Activated CD4-positive, alpha-beta memory T cell treated with anti-CD3 and anti-CD28 coated beads, Interleukin-2, amount 10 ng/mL, durations not matched to agents 7 days and 5 days (primary cell): ENCODE data around the gene AMZ1. TPM values are rescaled to one million over a fixed set of nuclear protein-coding genes. Genes with fewer than 3 reads are reported as not detected.

Experiments used
- CTCF ChIA-PET: fragments of 350-600 bp; sonication (Branson Sonifier 250); formaldehyde crosslinking; loops from one replicate; lab custom pipeline; 2021; ENCODE audit warnings: antibody characterized with exemption, inconsistent platforms; lab: Charles Lee
- POLR2A ChIA-PET: fragments of 350-600 bp; sonication (Branson Sonifier 250); formaldehyde crosslinking; loops from one replicate; lab custom pipeline; 2021; ENCODE audit warnings: antibody characterized with exemption; lab: Charles Lee
- DNase-seq: peaks from one replicate; pipeline ENCODE4 v3.0.0-alpha.2; 2020
- H3K27ac Mint-ChIP-seq: one replicate; pipeline ENCODE4 v1.8.0; 2021; ENCODE audit warnings: mild to moderate bottlenecking, mixed read lengths
- H3K27me3 Mint-ChIP-seq: one replicate; pipeline ENCODE4 v1.8.0; 2021; ENCODE audit warnings: mixed read lengths
- H3K36me3 Mint-ChIP-seq: one replicate; pipeline ENCODE4 v1.8.0; 2021; ENCODE audit warnings: low read depth, mixed read lengths
- H3K4me1 Mint-ChIP-seq: one replicate; pipeline ENCODE4 v1.8.0; 2021; ENCODE audit warnings: mixed read lengths
- H3K4me3 Mint-ChIP-seq: one replicate; pipeline ENCODE4 v1.8.0; 2021; ENCODE audit warnings: mild to moderate bottlenecking, mixed read lengths
- H3K9me3 Mint-ChIP-seq: one replicate; pipeline ENCODE4 v1.8.0; 2021; ENCODE audit warnings: mixed read lengths
- total RNA-seq, 2 experiments: library from RNA; stranded (reverse); gene quantifications; one replicate each; pipeline ENCODE4 v1.2.3, GENCODE V29; 2021

The AMZ1 gene
- under 1 TPM; 0.78 to 0.88 TPM for total RNA-seq

- Mint-ChIP-seq H3K9me3 (no peaks in the 10 kb centered on the region), H3K36me3 (no peaks in the 10 kb centered on the region), H3K4me3 (no peak within 1 kb of the TSS), H3K4me1 (peaks cover 16% of the 10 kb centered on the region), H3K27me3 (peaks cover 49% of the 10 kb centered on the region), H3K27ac (no peak within 1 kb of the TSS)
- ChIA-PET POLR2A (no interaction called here), CTCF (interaction anchor here (8.6 kb wide), 1 partner anchor 22 kb away, joined by 53 read pairs; no protein-coding TSS in a partner anchor)
- DNase-seq, result no peak
Observed at GRCh38 chr7:2687881-2688318, at the start of gene AMZ1. TSS of gene AMZ1 (plus strand) at chr7:2688202. CDS start at chr7:2700452, 12,250 bp downstream.

- Mint-ChIP-seq H3K27ac (no peak overlapping the region), H3K4me3 (no peak overlapping the region), H3K27me3 (no peaks in the 10 kb centered on the region), H3K9me3 (no peaks in the 10 kb centered on the region), H3K4me1 (peaks cover 8% of the 10 kb centered on the region), H3K36me3 (no peaks in the 10 kb centered on the region)
- ChIA-PET CTCF (interaction anchor here (0.6 kb wide), 1 partner anchor 43 kb away, joined by 3 read pairs; no protein-coding TSS in a partner anchor), POLR2A (no interaction called here)
- no peak for DNase-seq
Observed at GRCh38 chr7:2638224-2638991, 49.6 kb upstream of the AMZ1 start.

- POLR2A ChIA-PET, result no interaction called here
- H3K4me3 Mint-ChIP-seq, result no peak overlapping the region
- CTCF ChIA-PET, result no interaction called here
Observed at GRCh38 chr7:2639181-2639681, 48.8 kb upstream of the AMZ1 start.

GRCh38 chr7:2639695-2640481 lies 48.1 kb upstream of the AMZ1 start:
- ChIA-PET POLR2A (no interaction called here), CTCF (no interaction called here)
- Mint-ChIP-seq H3K27ac (no peak overlapping the region), H3K4me1 (peaks cover 5% of the 10 kb centered on the region), H3K4me3 (no peak overlapping the region), H3K27me3 (no peaks in the 10 kb centered on the region), H3K9me3 (no peaks in the 10 kb centered on the region), H3K36me3 (no peaks in the 10 kb centered on the region)
- no peak for DNase-seq

More at GRCh38 chr7:2639181-2639681, 48.8 kb upstream of the AMZ1 start:
- no peak for DNase-seq
- no peaks in the 10 kb centered on the region for H3K27me3 Mint-ChIP-seq
- H3K9me3 Mint-ChIP-seq, result no peaks in the 10 kb centered on the region
- no peaks in the 10 kb centered on the region for H3K36me3 Mint-ChIP-seq
- peaks cover under 1% of the 10 kb centered on the region for H3K4me1 Mint-ChIP-seq
- no peak overlapping the region for H3K27ac Mint-ChIP-seq

- ChIA-PET CTCF (no interaction called here), POLR2A (no interaction called here)
- no peaks in the 10 kb centered on the region for H3K27me3 Mint-ChIP-seq
- no peak overlapping the region for H3K27ac Mint-ChIP-seq
- H3K9me3 Mint-ChIP-seq, result no peaks in the 10 kb centered on the region
- H3K4me1 Mint-ChIP-seq, result peaks cover 11% of the 10 kb centered on the region
- H3K4me3 Mint-ChIP-seq, result no peak overlapping the region
- no peaks in the 10 kb centered on the region for H3K36me3 Mint-ChIP-seq
- DNase-seq, result no peak
Observed at GRCh38 chr7:2640482-2640830, 47.5 kb upstream of the AMZ1 start.

- Mint-ChIP-seq H3K4me1 (peaks cover 15% of the 10 kb centered on the region), H3K36me3 (no peaks in the 10 kb centered on the region), H3K4me3 (no peak overlapping the region), H3K9me3 (no peaks in the 10 kb centered on the region), H3K27me3 (no peaks in the 10 kb centered on the region), H3K27ac (no peak overlapping the region)
- ChIA-PET POLR2A (no interaction called here), CTCF (no interaction called here)
- no peak for DNase-seq
Observed at GRCh38 chr7:2640846-2641316, 47.1 kb upstream of the AMZ1 start.

- H3K9me3 Mint-ChIP-seq, result no peaks in the 10 kb centered on the region
- DNase-seq, result no peak
- peaks cover 15% of the 10 kb centered on the region for H3K4me1 Mint-ChIP-seq
- H3K27ac Mint-ChIP-seq, result no peak overlapping the region
- H3K27me3 Mint-ChIP-seq, result no peaks in the 10 kb centered on the region
- no peaks in the 10 kb centered on the region for H3K36me3 Mint-ChIP-seq
- ChIA-PET POLR2A (no interaction called here), CTCF (interaction anchor here (0.6 to 1.5 kb wide), 2 partner anchors 30 to 77 kb away, joined by 4 read pairs; no protein-coding TSS in a partner anchor)
- H3K4me3 Mint-ChIP-seq, result no peak overlapping the region
Observed at GRCh38 chr7:2641406-2642393, 46.3 kb upstream of the AMZ1 start.

- no peaks in the 10 kb centered on the region for H3K27me3 Mint-ChIP-seq
- no peak overlapping the region for H3K27ac Mint-ChIP-seq
- H3K36me3 Mint-ChIP-seq, result no peaks in the 10 kb centered on the region
- ChIA-PET CTCF (interaction anchor here (1.5 to 3.6 kb wide), 3 partner anchors 16 to 67 kb away, joined by 3 to 17 read pairs (median 4); no protein-coding TSS in a partner anchor), POLR2A (interaction anchor here (1.3 to 1.9 kb wide), 3 partner anchors 18 to 88 kb away, joined by 3 to 6 read pairs (median 3); no protein-coding TSS in a partner anchor)
- DNase-seq, result peak; percentile 25
- no peak overlapping the region for H3K4me3 Mint-ChIP-seq
- H3K9me3 Mint-ChIP-seq, result no peaks in the 10 kb centered on the region
- H3K4me1 Mint-ChIP-seq, result peaks cover 15% of the 10 kb centered on the region
Observed at GRCh38 chr7:2643386-2644219, 44.4 kb upstream of the AMZ1 start.

- CTCF ChIA-PET, result interaction anchor here (1.0 to 3.6 kb wide), 3 partner anchors 16 to 66 kb away, joined by 3 to 17 read pairs (median 4); no protein-coding TSS in a partner anchor
- POLR2A ChIA-PET, result interaction anchor here (1.3 to 1.9 kb wide), 5 partner anchors 19 to 114 kb away, joined by 3 to 6 read pairs (median 3); no protein-coding TSS in a partner anchor
- H3K36me3 Mint-ChIP-seq, result no peaks in the 10 kb centered on the region
- H3K4me1 Mint-ChIP-seq, result peaks cover 15% of the 10 kb centered on the region
- no peak for DNase-seq
- H3K4me3 Mint-ChIP-seq, result no peak overlapping the region
- no peaks in the 10 kb centered on the region for H3K27me3 Mint-ChIP-seq
- no peak overlapping the region for H3K27ac Mint-ChIP-seq
- H3K9me3 Mint-ChIP-seq, result no peaks in the 10 kb centered on the region
Observed at GRCh38 chr7:2644220-2644561, 43.8 kb upstream of the AMZ1 start.

- Mint-ChIP-seq H3K36me3 (no peaks in the 10 kb centered on the region), H3K27me3 (no peaks in the 10 kb centered on the region), H3K9me3 (no peaks in the 10 kb centered on the region), H3K4me3 (no peak overlapping the region), H3K27ac (peak overlapping the region; percentile 68), H3K4me1 (peaks cover 15% of the 10 kb centered on the region)
- ChIA-PET POLR2A (interaction anchor here (1.0 to 1.9 kb wide), 6 partner anchors 11 to 115 kb away, joined by 3 to 6 read pairs (median 3); partner anchors contain the start of gene TTYH3), CTCF (interaction anchor here (0.6 to 3.6 kb wide), 4 partner anchors 17 to 178 kb away, joined by 3 to 17 read pairs (median 4); no protein-coding TSS in a partner anchor)
- DNase-seq, result no peak
Observed at GRCh38 chr7:2644562-2645273, 43.3 kb upstream of the AMZ1 start.
